A549 (cell line): ENCODE data around the gene HGFAC. TPM values are rescaled to one million over a fixed set of nuclear protein-coding genes. Genes with fewer than 3 reads are reported as not detected.

ENCODE experiments used
- ATAC-seq, 2 experiments: fragments of 200-7000 bp in 1 of 2; fragments of >200 bp in 1 of 2; cut with Nextera tagmentation in 1 of 2; cut with Tn5 transposase in 1 of 2; 3 replicates each; pipeline versions ENCODE4 v1.8.0 to v1.9.1; 2018 to 2020; ENCODE audit warnings: mild to moderate bottlenecking in 1 of 2, moderate library complexity in 1 of 2
- CTCF ChIA-PET: fragments of 300-600 bp; sonication (Branson Sonifier 250); formaldehyde crosslinking; extraction: SDS; loops from one replicate; lab custom pipeline; 2021; ENCODE audit warnings: antibody characterized with exemption, inconsistent platforms; lab: Yijun Ruan, JAX
- POLR2A ChIA-PET: fragments of 350-600 bp; formaldehyde crosslinking; extraction: SDS; loops from one replicate; lab custom pipeline; 2021; ENCODE audit warnings: antibody characterized with exemption, inconsistent platforms; lab: Yijun Ruan, JAX
- DNase-seq, 2 experiments: peaks; one replicate each; pipeline versions ENCODE4 v3.0.0 to v3.0.0-alpha.2; 2011 to 2016; ENCODE audit warnings: low read depth in 1 of 2, low spot score in 1 of 2
- FAIRE-seq: peaks from 2 replicates; lab custom pipeline; 2011; peaks lifted over from hg19 to GRCh38; lab: Jason Lieb, UNC
- H3K27ac ChIP-seq, 2 experiments: fragments of >200 bp; sonication (Bioruptor Twin); formaldehyde crosslinking; 3 replicates each; pipeline ENCODE4 v1.5.1; 2016 to 2017
- H3K4me1 ChIP-seq: fragments of >200 bp; sonication (Bioruptor Twin); formaldehyde crosslinking; 3 replicates; pipeline ENCODE4 v1.6.1; 2016
- H3K4me2 ChIP-seq: fragments of >200 bp; sonication (Bioruptor Twin); formaldehyde crosslinking; 3 replicates; pipeline ENCODE4 v1.6.1; 2016
- H3K4me3 ChIP-seq: fragments of >200 bp; sonication (Bioruptor Twin); formaldehyde crosslinking; 3 replicates; pipeline ENCODE4 v1.5.1; 2016
- H3K9me3 ChIP-seq: fragments of >200 bp; sonication (Bioruptor Twin); formaldehyde crosslinking; 3 replicates; pipeline ENCODE4 v1.6.1; 2016
- ATOH8 ChIP-seq: fragments of 250-450 bp; sonication (Bioruptor Pico); IDR thresholded peaks from 2 replicates; pipeline ENCODE4 v1.5.0; 2020; ENCODE audit warnings: low read depth, mild to moderate bottlenecking, moderate library complexity
- CBX2 ChIP-seq: fragments of 200-600 bp; sonication (generic); IDR thresholded peaks from 2 replicates; pipeline ENCODE4 v1.6.1; 2016; ENCODE audit warnings: low read depth, mild to moderate bottlenecking, borderline replicate concordance
- CBX8 ChIP-seq: fragments of 200-600 bp; sonication (generic); IDR thresholded peaks from 2 replicates; pipeline ENCODE4 v1.6.1; 2016
- CHD2 ChIP-seq: fragments of 150-350 bp; IDR thresholded peaks from 2 replicates; pipeline ENCODE4 v1.6.1; 2014; ENCODE audit warnings: low read length; ENCODE audit not compliant: partially characterized antibody
- EHF ChIP-seq: fragments of 250-450 bp; sonication (Bioruptor Pico); IDR thresholded peaks from 2 replicates; pipeline ENCODE4 v1.5.0; 2020; ENCODE audit warnings: mild to moderate bottlenecking
- ESRRA ChIP-seq: fragments of 150-350 bp; IDR thresholded peaks from 2 replicates; pipeline ENCODE4 v1.6.1; 2014; ENCODE audit warnings: mild to moderate bottlenecking, low read length, borderline replicate concordance
- FOSL2 ChIP-seq, 2 experiments: fragments of 450-650 bp in 1 of 2; fragments of >200 bp in 1 of 2; sonication (Bioruptor Twin) in 1 of 2; formaldehyde crosslinking; IDR thresholded peaks; 2 replicates each; pipeline versions ENCODE4 v1.5.0 to v1.6.1; 2016 to 2020; ENCODE audit warnings: mild to moderate bottlenecking in 1 of 2, moderate library complexity in 1 of 2
- HOXB13 ChIP-seq: fragments of 250-450 bp; sonication (Bioruptor Pico); IDR thresholded peaks from 2 replicates; pipeline ENCODE4 v1.5.0; 2020; ENCODE audit warnings: low read depth, mild to moderate bottlenecking, moderate library complexity
- JUN ChIP-seq, 2 experiments: fragments of >200 bp; sonication (Bioruptor Twin); formaldehyde crosslinking; IDR thresholded peaks; 2 replicates in 1 of 2; 3 replicates in 1 of 2; pipeline ENCODE4 v1.6.1; 2016 to 2017
- JUNB ChIP-seq: fragments of >200 bp; sonication (Bioruptor Twin); formaldehyde crosslinking; IDR thresholded peaks from 2 replicates; pipeline ENCODE4 v1.6.1; 2016
- KDM1A ChIP-seq: fragments of 200-600 bp; sonication (generic); IDR thresholded peaks from 2 replicates; pipeline ENCODE4 v1.6.1; 2016; ENCODE audit warnings: low read depth, mild to moderate bottlenecking
- MAFK ChIP-seq: fragments of 450-650 bp; IDR thresholded peaks from 2 replicates; pipeline ENCODE4 v1.6.1; 2014; ENCODE audit not compliant: partially characterized antibody
- MAX ChIP-seq: IDR thresholded peaks from 2 replicates; pipeline ENCODE4 v1.6.1; 2012
- MYC ChIP-seq: IDR thresholded peaks from 2 replicates; pipeline ENCODE4 v1.6.1; 2012; ENCODE audit warnings: mild to moderate bottlenecking, inconsistent platforms, low read length, improper control_type of control experiment, borderline replicate concordance
- NFE2L2 ChIP-seq: fragments of 150-350 bp; conservative IDR thresholded peaks from 2 replicates; pipeline ENCODE4 v1.6.1; 2014; ENCODE audit warnings: low read length
- NPAS2 ChIP-seq: fragments of 250-450 bp; sonication (Bioruptor Pico); IDR thresholded peaks from 2 replicates; pipeline ENCODE4 v1.8.0; 2022; ENCODE audit warnings: mild to moderate bottlenecking, moderate library complexity, borderline replicate concordance
- PBX3 ChIP-seq: IDR thresholded peaks from 2 replicates; pipeline ENCODE4 v1.6.1; 2012
- POLR2A ChIP-seq: IDR thresholded peaks from 2 replicates; pipeline ENCODE4 v1.6.1; 2012; ENCODE audit warnings: mild to moderate bottlenecking, low read length
- POLR2AphosphoS2 ChIP-seq: conservative IDR thresholded peaks from 2 replicates; pipeline ENCODE4 v1.6.1; 2012; ENCODE audit warnings: low read length, improper control_type of control experiment, inconsistent platforms
- RAD21 ChIP-seq, 2 experiments: fragments of >200 bp in 1 of 2; sonication (Bioruptor Twin) in 1 of 2; formaldehyde crosslinking in 1 of 2; IDR thresholded peaks in 1 of 2; conservative IDR thresholded peaks in 1 of 2; 2 replicates in 1 of 2; 3 replicates in 1 of 2; pipeline ENCODE4 v1.6.1; 2012 to 2018; ENCODE audit warnings: inconsistent platforms in 1 of 2
- RCOR1 ChIP-seq: fragments of 150-350 bp; IDR thresholded peaks from 2 replicates; pipeline ENCODE4 v1.6.1; 2014; ENCODE audit warnings: antibody characterized with exemption, low read length, low read depth
- RNF2 ChIP-seq: fragments of 200-600 bp; sonication (generic); IDR thresholded peaks from 2 replicates; pipeline ENCODE4 v1.6.1; 2016; ENCODE audit warnings: low read depth, mild to moderate bottlenecking, antibody characterized with exemption, moderate library complexity, borderline replicate concordance
- TFCP2L1 ChIP-seq: fragments of 250-450 bp; sonication (Bioruptor Pico); IDR thresholded peaks from 2 replicates; pipeline ENCODE4 v1.5.0; 2021; ENCODE audit warnings: mild to moderate bottlenecking
- WGBS: methylation state at CpG from one replicate; pipeline ENCODE4 v1.1.6; 2017; ENCODE audit errors: missing lambda C conversion rate; 5-methylcytosine and 5-hydroxymethylcytosine counted together
- polyA plus RNA-seq, 4 experiments: library from polyadenylated mRNA; depleted of rRNA in 3 of 4; stranded (reverse); fragments of >200 nt; fragmentation: RNase III in 1 of 4; extraction: RNeasy Plus Mini Kit Qiagen cat#74134 plus additional on column Dnase treatment in 1 of 4; gene quantifications; 2 replicates in 3 of 4; 3 replicates in 1 of 4; pipeline ENCODE4 v1.2.3, GENCODE V29; 2011 to 2017
- TF ChIP-seq, protein P1 (sequence below): IDR thresholded peaks from 2 replicates; pipeline ENCODE4 v1.6.1; 2012; ENCODE audit warnings: low read depth, borderline replicate concordance
- TF ChIP-seq, protein P2 (sequence below): fragments of 150-350 bp; IDR thresholded peaks from 2 replicates; pipeline ENCODE4 v1.6.1; 2014; ENCODE audit warnings: low read depth, mild to moderate bottlenecking, low read length
- TF ChIP-seq, protein P3 (sequence below): fragments of >200 bp; sonication (Bioruptor Twin); formaldehyde crosslinking; IDR thresholded peaks from 3 replicates; pipeline ENCODE4 v1.6.1; 2016
- TF ChIP-seq, protein P4 (sequence below): fragments of 250-450 bp; sonication (Bioruptor Pico); IDR thresholded peaks from 2 replicates; pipeline ENCODE4 v1.5.0; 2021; ENCODE audit warnings: mild to moderate bottlenecking, moderate library complexity, borderline replicate concordance

Gene HGFAC
- polyA plus RNA-seq, 2 of the 4 experiments (the other 2 are of a cell fraction), result 0.25 TPM; not detected in 1

- TF ChIP-seq ATOH8 (CRISPR knock-in tag) (no peak), RCOR1 (no peak), CBX2 (no peak)
- TF ChIP-seq, all 56 proteins: peak for 0
Observed at GRCh38 chr4:3481783-3482393, 40.1 kb downstream of the HGFAC start (continued).

- peaks cover 37% of the 10 kb centered on the region for H3K4me1 ChIP-seq
- no peak for TF ChIP-seq JUNB
- TF ChIP-seq, protein P1, sequence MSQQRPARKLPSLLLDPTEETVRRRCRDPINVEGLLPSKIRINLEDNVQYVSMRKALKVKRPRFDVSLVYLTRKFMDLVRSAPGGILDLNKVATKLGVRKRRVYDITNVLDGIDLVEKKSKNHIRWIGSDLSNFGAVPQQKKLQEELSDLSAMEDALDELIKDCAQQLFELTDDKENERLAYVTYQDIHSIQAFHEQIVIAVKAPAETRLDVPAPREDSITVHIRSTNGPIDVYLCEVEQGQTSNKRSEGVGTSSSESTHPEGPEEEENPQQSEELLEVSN, result no peak
- no peak for TF ChIP-seq ESRRA
- TF ChIP-seq RCOR1, result no peak
- TF ChIP-seq KDM1A, result no peak
- TF ChIP-seq FOSL2 (IDR thresholded peaks at IDR 0.05), result no peak
- no peak for TF ChIP-seq FOSL2 (CRISPR knock-in tag; IDR thresholded peaks at IDR 0.05)
- TF ChIP-seq POLR2A, result no peak
- TF ChIP-seq NPAS2, result no peak
- TF ChIP-seq NFE2L2, result no peak
- no peak for TF ChIP-seq MYC
- TF ChIP-seq, all 56 proteins: peak for 0
- FAIRE-seq, result no peak
- CTCF ChIA-PET, result interaction anchor here (3.8 kb wide), 1 partner anchor 137 kb away, joined by 28 read pairs; no protein-coding TSS in a partner anchor
- no peaks in the 10 kb centered on the region for H3K9me3 ChIP-seq
- no peak for ATAC-seq
- DNase-seq, result no peak
- no peak overlapping the region for H3K4me2 ChIP-seq
- peak overlapping the region in 1 of 2 experiments; percentile 46; a peak in 2 of 6 replicates for H3K27ac ChIP-seq
- H3K4me3 ChIP-seq, result no peak overlapping the region
- POLR2A ChIA-PET, result no interaction called here
- WGBS, result 96% methylated on average over 4 of the region's 12 CpGs
Observed at GRCh38 chr4:3482707-3483106, 40.9 kb downstream of the HGFAC start.

DNA sequence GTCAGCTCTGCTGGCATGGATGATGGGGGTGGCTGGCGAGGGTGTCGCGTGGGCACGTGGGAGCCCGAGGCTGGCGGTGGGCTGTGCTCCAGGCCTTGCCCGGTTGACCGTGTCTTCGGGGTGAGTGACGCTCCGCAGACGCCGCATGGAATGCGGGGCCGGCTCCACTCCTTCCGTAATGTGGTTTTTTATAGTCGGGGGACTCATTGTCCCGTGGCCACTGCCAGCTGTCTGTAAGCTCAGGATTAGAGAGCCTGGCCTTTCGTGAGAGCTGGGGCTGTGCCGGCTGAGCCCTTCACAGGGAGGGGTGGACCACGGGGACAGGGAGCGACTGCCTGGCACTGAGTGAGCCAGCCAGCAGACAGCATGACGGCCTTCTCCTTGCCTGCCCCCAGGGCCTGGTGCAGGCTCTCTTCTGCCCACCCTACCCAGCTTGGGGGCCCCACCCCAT, 41.7 kb downstream of the HGFAC start:
- H3K27ac ChIP-seq, result peak overlapping the region; percentile 50 to 83; a peak in 4 of 6 replicates
- FAIRE-seq (no peak), ATAC-seq (no peak), DNase-seq (no peak)
- no peaks in the 10 kb centered on the region for H3K9me3 ChIP-seq
- CTCF ChIA-PET, result no interaction called here
- WGBS, result 91% methylated on average over 22 of the region's 23 CpGs
- H3K4me2 ChIP-seq, result no peak overlapping the region; the same call in 2 of the 3 replicates
- H3K4me3 ChIP-seq, result no peak overlapping the region
- H3K4me1 ChIP-seq, result peaks cover 37% of the 10 kb centered on the region
- POLR2A ChIA-PET, result no interaction called here
- TF ChIP-seq HOXB13 (CRISPR knock-in tag), result no peak
- TF ChIP-seq, protein P2, sequence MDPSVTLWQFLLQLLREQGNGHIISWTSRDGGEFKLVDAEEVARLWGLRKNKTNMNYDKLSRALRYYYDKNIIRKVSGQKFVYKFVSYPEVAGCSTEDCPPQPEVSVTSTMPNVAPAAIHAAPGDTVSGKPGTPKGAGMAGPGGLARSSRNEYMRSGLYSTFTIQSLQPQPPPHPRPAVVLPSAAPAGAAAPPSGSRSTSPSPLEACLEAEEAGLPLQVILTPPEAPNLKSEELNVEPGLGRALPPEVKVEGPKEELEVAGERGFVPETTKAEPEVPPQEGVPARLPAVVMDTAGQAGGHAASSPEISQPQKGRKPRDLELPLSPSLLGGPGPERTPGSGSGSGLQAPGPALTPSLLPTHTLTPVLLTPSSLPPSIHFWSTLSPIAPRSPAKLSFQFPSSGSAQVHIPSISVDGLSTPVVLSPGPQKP, result no peak
- TF ChIP-seq MAX, result no peak
- TF ChIP-seq TFCP2L1 (CRISPR knock-in tag), result no peak
- TF ChIP-seq, protein P1, result no peak
- TF ChIP-seq RNF2, result no peak
- no peak for TF ChIP-seq RAD21 (conservative IDR thresholded peaks at IDR 0.05 in 1 of 2, IDR thresholded peaks at IDR 0.05 in 1 of 2)
- no peak for TF ChIP-seq MAFK
- no peak for TF ChIP-seq NPAS2
- TF ChIP-seq MYC, result no peak
- TF ChIP-seq EHF (CRISPR knock-in tag), result no peak
- TF ChIP-seq, protein P3, sequence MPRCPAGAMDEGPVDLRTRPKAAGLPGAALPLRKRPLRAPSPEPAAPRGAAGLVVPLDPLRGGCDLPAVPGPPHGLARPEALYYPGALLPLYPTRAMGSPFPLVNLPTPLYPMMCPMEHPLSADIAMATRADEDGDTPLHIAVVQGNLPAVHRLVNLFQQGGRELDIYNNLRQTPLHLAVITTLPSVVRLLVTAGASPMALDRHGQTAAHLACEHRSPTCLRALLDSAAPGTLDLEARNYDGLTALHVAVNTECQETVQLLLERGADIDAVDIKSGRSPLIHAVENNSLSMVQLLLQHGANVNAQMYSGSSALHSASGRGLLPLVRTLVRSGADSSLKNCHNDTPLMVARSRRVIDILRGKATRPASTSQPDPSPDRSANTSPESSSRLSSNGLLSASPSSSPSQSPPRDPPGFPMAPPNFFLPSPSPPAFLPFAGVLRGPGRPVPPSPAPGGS, result no peak
- no peak for TF ChIP-seq JUN (IDR thresholded peaks at IDR 0.05)
- no peak for TF ChIP-seq CBX8
- TF ChIP-seq, protein P4, sequence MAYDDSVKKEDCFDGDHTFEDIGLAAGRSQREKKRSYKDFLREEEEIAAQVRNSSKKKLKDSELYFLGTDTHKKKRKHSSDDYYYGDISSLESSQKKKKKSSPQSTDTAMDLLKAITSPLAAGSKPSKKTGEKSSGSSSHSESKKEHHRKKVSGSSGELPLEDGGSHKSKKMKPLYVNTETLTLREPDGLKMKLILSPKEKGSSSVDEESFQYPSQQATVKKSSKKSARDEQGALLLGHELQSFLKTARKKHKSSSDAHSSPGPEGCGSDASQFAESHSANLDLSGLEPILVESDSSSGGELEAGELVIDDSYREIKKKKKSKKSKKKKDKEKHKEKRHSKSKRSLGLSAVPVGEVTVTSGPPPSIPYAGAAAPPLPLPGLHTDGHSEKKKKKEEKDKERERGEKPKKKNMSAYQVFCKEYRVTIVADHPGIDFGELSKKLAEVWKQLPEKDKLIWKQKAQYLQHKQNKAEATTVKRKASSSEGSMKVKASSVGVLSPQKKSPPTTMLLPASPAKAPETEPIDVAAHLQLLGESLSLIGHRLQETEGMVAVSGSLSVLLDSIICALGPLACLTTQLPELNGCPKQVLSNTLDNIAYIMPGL, result no peak
- TF ChIP-seq RCOR1, result no peak
- TF ChIP-seq CHD2, result no peak
- no peak for TF ChIP-seq POLR2AphosphoS2
- TF ChIP-seq PBX3, result no peak
